HepG2 (cell line): ENCODE measurements around the gene UBXN1. TPM values are rescaled to one million over a fixed set of nuclear protein-coding genes. Genes with fewer than 3 reads are reported as not detected.

Experiments used
- GZF1 ChIP-seq: sonication (generic); formaldehyde crosslinking; IDR thresholded peaks from 2 replicates; pipeline ENCODE4 v1.5.1; 2020; ENCODE audit warnings: mild to moderate bottlenecking, missing genetic modification reagents
- ZBTB20 ChIP-seq: sonication (generic); formaldehyde crosslinking; IDR thresholded peaks from 2 replicates; pipeline ENCODE4 v1.8.1; 2023; ENCODE audit warnings: missing genetic modification reagents, low read depth, mild to moderate bottlenecking, borderline replicate concordance
- ZIK1 ChIP-seq: sonication (generic); formaldehyde crosslinking; IDR thresholded peaks from 2 replicates; pipeline ENCODE4 v1.5.0; 2020; ENCODE audit warnings: mild to moderate bottlenecking, low read depth, missing genetic modification reagents, borderline replicate concordance
- ZNF615 ChIP-seq: sonication (generic); formaldehyde crosslinking; IDR thresholded peaks from 2 replicates; pipeline ENCODE4 v1.5.0; 2020; ENCODE audit warnings: mild to moderate bottlenecking, missing genetic modification reagents, borderline replicate concordance
- polyA plus RNA-seq, 8 experiments: library from polyadenylated mRNA; depleted of rRNA in 3 of 8; stranded (reverse) in 7 of 8; unstranded in 1 of 8; fragments of >200 nt; fragmentation: Illumina TruSeq in 4 of 8; extraction: Trizol in 4 of 8; gene quantifications; 2 replicates each; pipeline versions ENCODE4 v1.2.1 to v1.2.3, GENCODE V29; 2011 to 2016; ENCODE audit warnings: low read depth in 4 of 8, missing spikeins in 1 of 8, mixed read lengths in 1 of 8; ENCODE audit not compliant: insufficient read depth in 1 of 8
- total RNA-seq, 5 experiments: library from RNA; depleted of rRNA; stranded (reverse); fragments of >200 nt; fragmentation: Illumina TruSeq; extraction: Trizol; gene quantifications; 2 replicates each; pipeline ENCODE4 v1.2.3, GENCODE V29; 2016; ENCODE audit warnings: low read depth in 1 of 5
- TF ChIP-seq, protein P1 (sequence below): sonication (generic); formaldehyde crosslinking; IDR thresholded peaks from 2 replicates; pipeline ENCODE4 v1.5.1; 2020; ENCODE audit warnings: missing genetic modification reagents, mild to moderate bottlenecking, borderline replicate concordance
- TF ChIP-seq, protein P2 (sequence below): sonication (generic); formaldehyde crosslinking; IDR thresholded peaks from 2 replicates; pipeline ENCODE4 v1.5.0; 2020; ENCODE audit warnings: missing genetic modification reagents
- TF ChIP-seq, protein P3 (sequence below): sonication (generic); formaldehyde crosslinking; IDR thresholded peaks from 2 replicates; pipeline ENCODE4 v1.8.0; 2022; ENCODE audit warnings: mild to moderate bottlenecking, missing genetic modification reagents; ENCODE audit not compliant: insufficient replicate concordance
- TF ChIP-seq, protein P4 (sequence below): sonication (generic); formaldehyde crosslinking; IDR thresholded peaks from 2 replicates; pipeline ENCODE4 v1.4.0; 2020; ENCODE audit warnings: mild to moderate bottlenecking, missing genetic modification reagents
- TF ChIP-seq, protein P5 (sequence below): sonication (generic); formaldehyde crosslinking; IDR thresholded peaks from 2 replicates; pipeline ENCODE4 v1.8.1; 2023; ENCODE audit warnings: mild to moderate bottlenecking, moderate library complexity, missing genetic modification reagents

UBXN1 gene
- total and polyA plus RNA-seq, 2 of the 13 experiments (the other 11 are each of a cell fraction or from before 2014, with no cell fraction given) = 47.5 to 52.4 TPM

DNA sequence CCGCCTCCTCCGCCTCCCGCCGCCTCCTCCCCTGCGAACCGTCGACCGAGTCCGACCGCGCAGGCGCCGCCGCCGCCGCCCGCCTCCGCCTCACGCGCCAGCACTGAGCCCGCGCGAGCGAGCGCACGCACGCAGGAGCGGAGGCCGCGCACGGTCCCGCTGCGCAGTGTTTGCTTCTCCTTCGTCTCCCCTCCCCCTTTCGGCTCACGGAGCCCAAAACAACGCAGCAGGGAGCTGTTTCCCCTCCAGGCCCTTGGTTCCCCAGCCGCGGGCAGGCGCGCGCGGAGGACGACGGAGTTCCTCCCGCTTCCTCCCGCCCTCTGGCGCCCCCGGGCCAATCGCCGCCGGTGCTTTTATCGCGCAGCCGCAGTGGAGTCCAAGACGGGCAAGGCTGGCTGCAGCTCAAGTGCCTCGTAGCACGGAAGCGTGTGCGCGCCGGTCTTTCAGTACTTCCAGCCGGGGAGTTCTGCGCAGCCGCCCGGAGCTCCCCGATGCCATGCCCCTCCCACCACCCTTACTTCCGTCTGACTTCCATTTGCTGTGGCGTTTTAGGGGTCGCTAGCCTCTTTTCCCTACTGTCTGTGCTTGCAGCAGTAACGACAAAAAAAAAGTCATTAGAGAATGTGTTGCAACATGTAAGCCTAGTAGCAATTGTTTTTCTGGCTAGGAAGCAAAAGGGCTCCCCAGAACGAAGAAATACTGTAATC lies 48.4 kb upstream of the UBXN1 start, which contains the start of gene HNRNPUL2 (continued):
- TF ChIP-seq, protein P1, sequence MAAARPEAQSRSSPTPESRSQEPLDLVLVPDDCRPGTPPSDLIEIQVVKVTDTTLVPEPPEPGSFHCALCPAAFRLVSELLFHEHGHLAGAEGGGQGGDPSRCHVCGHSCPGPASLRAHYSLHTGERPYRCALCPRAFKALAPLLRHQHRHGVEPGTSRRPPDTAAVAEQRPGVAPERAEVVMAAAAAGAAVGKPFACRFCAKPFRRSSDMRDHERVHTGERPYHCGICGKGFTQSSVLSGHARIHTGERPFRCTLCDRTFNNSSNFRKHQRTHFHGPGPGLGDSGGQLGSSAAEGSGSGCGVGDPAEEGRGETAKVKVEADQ (CRISPR knock-in tag) = peak; percentile 73; the same call in 1 of the 2 replicates
- TF ChIP-seq ZIK1 (CRISPR knock-in tag) (peak; percentile 95), ZNF615 (CRISPR knock-in tag) (no peak), ZBTB20 (CRISPR knock-in tag) (peak; percentile 80; the same call in 1 of the 2 replicates), GZF1 (CRISPR knock-in tag) (no peak; the same call in 1 of the 2 replicates)
- TF ChIP-seq, protein P2, sequence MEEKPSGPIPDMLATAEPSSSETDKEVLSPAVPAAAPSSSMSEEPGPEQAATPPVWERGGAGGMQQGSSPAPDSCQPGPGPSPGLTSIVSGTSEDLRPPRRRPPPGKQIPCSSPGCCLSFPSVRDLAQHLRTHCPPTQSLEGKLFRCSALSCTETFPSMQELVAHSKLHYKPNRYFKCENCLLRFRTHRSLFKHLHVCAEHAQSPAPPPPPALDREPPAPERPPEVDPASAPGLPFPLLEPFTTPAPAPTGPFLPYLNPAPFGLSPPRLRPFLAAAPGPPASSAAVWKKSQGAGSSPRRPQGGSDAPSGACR (CRISPR knock-in tag) = 0 out of 2 replicates have a peak, but pooled peaks have one; percentile 80
- TF ChIP-seq, protein P3, sequence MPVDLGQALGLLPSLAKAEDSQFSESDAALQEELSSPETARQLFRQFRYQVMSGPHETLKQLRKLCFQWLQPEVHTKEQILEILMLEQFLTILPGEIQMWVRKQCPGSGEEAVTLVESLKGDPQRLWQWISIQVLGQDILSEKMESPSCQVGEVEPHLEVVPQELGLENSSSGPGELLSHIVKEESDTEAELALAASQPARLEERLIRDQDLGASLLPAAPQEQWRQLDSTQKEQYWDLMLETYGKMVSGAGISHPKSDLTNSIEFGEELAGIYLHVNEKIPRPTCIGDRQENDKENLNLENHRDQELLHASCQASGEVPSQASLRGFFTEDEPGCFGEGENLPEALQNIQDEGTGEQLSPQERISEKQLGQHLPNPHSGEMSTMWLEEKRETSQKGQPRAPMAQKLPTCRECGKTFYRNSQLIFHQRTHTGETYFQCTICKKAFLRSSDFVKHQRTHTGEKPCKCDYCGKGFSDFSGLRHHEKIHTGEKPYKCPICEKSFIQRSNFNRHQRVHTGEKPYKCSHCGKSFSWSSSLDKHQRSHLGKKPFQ = peak; percentile 94
- TF ChIP-seq, protein P4, sequence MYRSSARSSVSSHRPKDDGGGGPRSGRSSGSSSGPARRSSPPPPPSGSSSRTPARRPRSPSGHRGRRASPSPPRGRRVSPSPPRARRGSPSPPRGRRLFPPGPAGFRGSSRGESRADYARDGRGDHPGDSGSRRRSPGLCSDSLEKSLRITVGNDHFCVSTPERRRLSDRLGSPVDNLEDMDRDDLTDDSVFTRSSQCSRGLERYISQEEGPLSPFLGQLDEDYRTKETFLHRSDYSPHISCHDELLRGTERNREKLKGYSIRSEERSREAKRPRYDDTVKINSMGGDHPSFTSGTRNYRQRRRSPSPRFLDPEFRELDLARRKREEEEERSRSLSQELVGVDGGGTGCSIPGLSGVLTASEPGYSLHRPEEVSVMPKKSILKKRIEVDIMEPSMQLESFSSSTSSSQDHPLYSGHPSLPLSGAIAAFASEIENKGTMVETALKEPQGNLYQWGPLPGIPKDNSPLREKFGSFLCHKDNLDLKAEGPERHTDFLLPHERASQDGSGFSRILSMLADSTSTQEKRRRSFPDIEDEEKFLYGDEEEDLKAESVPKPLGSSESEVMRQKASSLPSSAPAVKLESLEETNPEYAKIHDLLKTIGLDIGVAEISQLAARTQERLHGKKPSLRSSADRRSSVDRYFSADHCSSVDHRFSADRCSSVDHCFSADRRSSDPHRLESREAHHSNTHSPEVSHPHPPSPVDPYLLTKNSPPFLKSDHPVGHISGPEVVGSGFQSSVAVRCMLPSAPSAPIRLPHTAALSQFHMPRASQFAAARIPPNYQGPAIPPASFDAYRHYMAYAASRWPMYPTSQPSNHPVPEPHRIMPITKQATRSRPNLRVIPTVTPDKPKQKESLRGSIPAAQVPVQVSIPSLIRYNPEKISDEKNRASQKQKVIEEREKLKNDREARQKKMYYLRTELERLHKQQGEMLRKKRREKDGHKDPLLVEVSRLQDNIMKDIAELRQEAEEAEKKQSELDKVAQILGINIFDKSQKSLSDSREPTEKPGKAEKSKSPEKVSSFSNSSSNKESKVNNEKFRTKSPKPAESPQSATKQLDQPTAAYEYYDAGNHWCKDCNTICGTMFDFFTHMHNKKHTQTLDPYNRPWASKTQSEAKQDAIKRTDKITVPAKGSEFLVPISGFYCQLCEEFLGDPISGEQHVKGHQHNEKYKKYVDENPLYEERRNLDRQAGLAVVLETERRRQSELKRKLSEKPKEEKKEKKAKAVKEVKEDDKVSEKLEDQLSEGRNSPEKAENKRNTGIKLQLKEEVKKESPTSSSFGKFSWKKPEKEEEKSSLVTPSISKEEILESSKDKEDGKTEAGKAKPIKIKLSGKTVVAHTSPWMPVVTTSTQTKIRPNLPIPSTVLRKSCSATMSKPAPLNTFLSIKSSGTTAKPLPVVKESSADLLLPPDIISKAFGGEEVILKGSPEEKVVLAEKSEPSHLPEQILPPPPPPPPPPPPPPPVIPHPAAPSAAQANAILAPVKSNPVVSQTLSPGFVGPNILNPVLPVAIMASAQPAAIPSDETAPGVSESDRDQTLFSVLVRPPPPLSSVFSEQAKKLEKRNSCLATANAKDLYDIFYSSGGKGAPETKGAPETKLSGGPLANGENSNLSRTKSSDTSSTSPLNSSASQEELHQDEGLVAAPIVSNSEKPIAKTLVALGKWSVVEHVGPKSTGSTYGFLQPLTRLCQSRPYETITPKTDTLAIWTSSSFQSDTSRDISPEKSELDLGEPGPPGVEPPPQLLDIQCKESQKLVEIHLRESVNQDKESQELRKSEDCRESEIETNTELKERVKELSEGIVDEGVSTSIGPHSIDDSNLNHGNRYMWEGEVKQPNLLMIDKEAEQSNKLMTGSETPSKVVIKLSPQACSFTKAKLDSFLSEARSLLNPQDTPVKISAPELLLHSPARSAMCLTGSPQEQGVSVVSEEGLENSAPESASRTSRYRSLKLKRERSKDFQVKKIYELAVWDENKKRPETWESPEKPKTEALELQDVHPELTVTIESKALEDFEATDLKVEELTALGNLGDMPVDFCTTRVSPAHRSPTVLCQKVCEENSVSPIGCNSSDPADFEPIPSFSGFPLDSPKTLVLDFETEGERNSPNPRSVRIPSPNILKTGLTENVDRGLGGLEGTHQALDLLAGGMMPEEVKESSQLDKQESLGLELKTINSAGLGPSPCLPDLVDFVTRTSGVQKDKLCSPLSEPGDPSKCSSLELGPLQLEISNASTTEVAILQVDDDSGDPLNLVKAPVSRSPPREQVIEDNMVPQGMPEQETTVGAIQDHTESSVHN (CRISPR knock-in tag) = no peak
- TF ChIP-seq, protein P5, sequence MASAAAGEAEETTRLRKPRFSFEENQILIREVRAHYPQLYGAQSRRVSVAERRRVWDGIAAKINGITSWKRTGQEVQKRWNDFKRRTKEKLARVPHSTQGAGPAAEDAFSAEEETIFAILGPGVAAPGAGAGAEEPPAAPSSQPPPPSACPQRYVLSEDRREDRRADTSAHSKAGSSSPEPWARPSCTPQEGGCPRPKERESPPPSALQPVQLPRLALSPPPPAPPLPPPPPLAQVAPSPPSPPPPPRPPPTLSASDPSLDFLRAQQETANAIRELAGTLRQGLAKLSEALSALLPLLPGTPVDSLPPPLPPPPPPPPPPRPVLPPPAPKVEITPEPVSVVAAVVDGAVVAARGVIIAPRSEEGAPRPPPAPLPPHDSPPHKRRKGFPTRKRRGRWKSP = no peak; the same call in 1 of the 2 replicates
